Body of pancreas (tissue), 4 donors: ENCODE results near the gene RSPH9. TPM values are rescaled to one million over a fixed set of nuclear protein-coding genes. Genes with fewer than 3 reads are reported as not detected.

Experiments
- ATAC-seq: fragments of 150-250 bp; one replicate; pipeline ENCODE4 v1.9.1; 2016
- DNase-seq, 4 donors: peaks; one replicate each; pipeline ENCODE4 v3.0.0-alpha.2; 2019
- H3K27ac ChIP-seq, 4 donors: fragments of 200-600 bp; sonication (generic); 1 replicate in 3 of 4; 2 replicates in 1 of 4; pipeline versions ENCODE4 v1.5.1 to v1.6.1; 2016 to 2019; ENCODE audit warnings: mild to moderate bottlenecking in 1 of 4, mixed read lengths in 1 of 4, moderate library complexity in 1 of 4
- H3K27me3 ChIP-seq, 2 donors: fragments of 200-600 bp; sonication (generic); one replicate each; pipeline ENCODE4 v1.6.0; 2016; ENCODE audit warnings: mild to moderate bottlenecking in 1 of 2
- H3K36me3 ChIP-seq, 2 donors: fragments of 200-600 bp; sonication (generic); replicated peaks in 1 of 2; 2 replicates each; pipeline ENCODE4 v1.5.1; 2016; ENCODE audit warnings: low read depth in 2 of 2; ENCODE audit not compliant: insufficient read depth in 1 of 2
- H3K4me1 ChIP-seq: fragments of 200-600 bp; sonication (generic); one replicate; pipeline ENCODE4 v1.6.0; 2016
- H3K4me3 ChIP-seq, 2 donors: fragments of 200-600 bp; sonication (generic); 1 replicate in 1 of 2; 2 replicates in 1 of 2; pipeline ENCODE4 v1.5.1; 2016 to 2019
- H3K9me3 ChIP-seq, 3 donors: fragments of 200-600 bp; sonication (generic); 1 replicate in 2 of 3; 2 replicates in 1 of 3; pipeline ENCODE4 v1.5.1; 2016
- POLR2A ChIP-seq, 3 donors: fragments of 450-650 bp; IDR thresholded peaks; one replicate each; pipeline ENCODE4 v1.6.1; 2016; ENCODE audit warnings: antibody characterized with exemption in 3 of 3, mild to moderate bottlenecking in 2 of 3
- WGBS, 2 donors: methylation state at CpG; one replicate each; pipeline ENCODE4 v1.1.5; 2017; 5-methylcytosine and 5-hydroxymethylcytosine counted together
- intact Hi-C: fragments of 100-400 bp; cut with DNase I; formaldehyde crosslinking; loops from one replicate; pipeline ENCODE4 v1.15.1; 2023
- total RNA-seq, 2 donors: library from RNA; depleted of rRNA; stranded (reverse); fragments of >200 nt; gene quantifications; one replicate each; pipeline ENCODE4 v1.1.0, GENCODE V29; 2016
- TF ChIP-seq, protein P1 (sequence below), 7 experiments: fragments of 450-650 bp in 4 of 7; fragments of 200-600 bp in 3 of 7; sonication (generic) in 3 of 7; IDR thresholded peaks; one replicate each; pipeline ENCODE4 v1.5.1; 2016 to 2019; ENCODE audit warnings: antibody characterized with exemption in 7 of 7

The RSPH9 gene
- total RNA-seq, 2 donors from 2014 or later, result not detected

DNA sequence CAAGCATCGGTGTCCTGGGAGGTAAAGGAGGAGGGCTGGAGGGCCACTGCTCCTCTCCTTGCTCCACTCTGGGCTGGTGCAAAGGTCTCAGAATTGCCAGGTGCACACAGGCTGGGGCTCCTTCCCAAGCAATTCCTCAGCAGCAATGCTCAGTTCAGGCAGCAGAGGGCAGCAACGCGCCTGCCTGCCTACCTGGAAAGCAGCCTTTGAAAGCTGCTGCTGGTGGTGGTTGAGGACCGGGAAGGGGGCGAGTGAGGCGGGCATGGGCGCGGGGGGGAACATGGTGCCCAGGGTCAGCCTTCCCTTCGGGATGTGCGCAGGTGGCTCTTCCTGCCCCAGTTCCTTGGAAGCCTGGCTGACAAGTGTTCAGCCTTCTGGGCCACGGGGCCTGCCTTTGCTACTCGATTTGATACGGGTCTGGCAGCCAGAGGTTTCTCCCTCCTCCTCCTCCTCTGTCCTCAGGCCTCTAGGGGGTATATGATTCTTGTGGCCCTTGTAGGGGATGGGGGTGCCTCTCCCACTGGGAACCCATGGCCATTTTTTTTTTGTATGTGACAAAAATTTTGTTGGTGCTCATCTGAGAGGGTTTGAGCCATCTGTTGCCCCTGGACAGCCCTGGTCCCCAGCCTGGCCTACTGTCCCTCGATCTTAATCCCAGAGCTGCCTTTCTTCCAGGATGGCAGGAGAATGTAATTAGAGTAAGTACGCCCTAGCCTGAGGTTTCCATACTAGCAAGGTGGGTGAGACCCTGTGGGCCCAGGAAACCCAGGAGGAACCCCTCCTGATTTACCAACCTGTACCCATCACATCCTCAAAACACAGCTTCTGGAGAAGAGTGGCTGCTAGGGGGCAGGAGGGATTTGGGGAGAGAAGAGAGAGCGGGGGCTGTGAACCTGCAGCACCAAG lies 22.7 kb downstream of the RSPH9 start:
- Histone ChIP-seq H3K36me3 (peaks cover 0 to 6% of the 10 kb centered on the region in 2 donors), H3K9me3 (no peaks in the 10 kb centered on the region), H3K4me3 (no peak overlapping the region), H3K4me1 (peaks cover 33% of the 10 kb centered on the region), H3K27me3 (no peaks in the 10 kb centered on the region), H3K27ac (peak overlapping the region in 1 of 4 donors; percentile 22)
- TF ChIP-seq, protein P1, sequence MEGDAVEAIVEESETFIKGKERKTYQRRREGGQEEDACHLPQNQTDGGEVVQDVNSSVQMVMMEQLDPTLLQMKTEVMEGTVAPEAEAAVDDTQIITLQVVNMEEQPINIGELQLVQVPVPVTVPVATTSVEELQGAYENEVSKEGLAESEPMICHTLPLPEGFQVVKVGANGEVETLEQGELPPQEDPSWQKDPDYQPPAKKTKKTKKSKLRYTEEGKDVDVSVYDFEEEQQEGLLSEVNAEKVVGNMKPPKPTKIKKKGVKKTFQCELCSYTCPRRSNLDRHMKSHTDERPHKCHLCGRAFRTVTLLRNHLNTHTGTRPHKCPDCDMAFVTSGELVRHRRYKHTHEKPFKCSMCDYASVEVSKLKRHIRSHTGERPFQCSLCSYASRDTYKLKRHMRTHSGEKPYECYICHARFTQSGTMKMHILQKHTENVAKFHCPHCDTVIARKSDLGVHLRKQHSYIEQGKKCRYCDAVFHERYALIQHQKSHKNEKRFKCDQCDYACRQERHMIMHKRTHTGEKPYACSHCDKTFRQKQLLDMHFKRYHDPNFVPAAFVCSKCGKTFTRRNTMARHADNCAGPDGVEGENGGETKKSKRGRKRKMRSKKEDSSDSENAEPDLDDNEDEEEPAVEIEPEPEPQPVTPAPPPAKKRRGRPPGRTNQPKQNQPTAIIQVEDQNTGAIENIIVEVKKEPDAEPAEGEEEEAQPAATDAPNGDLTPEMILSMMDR (IDR thresholded peaks at IDR 0.05), result peak; percentile 94 to 97 (median 96)
- no peak for TF ChIP-seq POLR2A (IDR thresholded peaks at IDR 0.05)
- intact Hi-C loops, result loop anchor here (5.0 to 10.0 kb wide), 2 partner anchors 97 to 415 kb away; no protein-coding TSS in a partner anchor
- DNase-seq (peak; percentile 83 to 92 (median 90)), ATAC-seq (peak; percentile 87)
- 12% methylated on average over 10 to 16 of the region's 16 CpGs for WGBS, 2 donors

DNA sequence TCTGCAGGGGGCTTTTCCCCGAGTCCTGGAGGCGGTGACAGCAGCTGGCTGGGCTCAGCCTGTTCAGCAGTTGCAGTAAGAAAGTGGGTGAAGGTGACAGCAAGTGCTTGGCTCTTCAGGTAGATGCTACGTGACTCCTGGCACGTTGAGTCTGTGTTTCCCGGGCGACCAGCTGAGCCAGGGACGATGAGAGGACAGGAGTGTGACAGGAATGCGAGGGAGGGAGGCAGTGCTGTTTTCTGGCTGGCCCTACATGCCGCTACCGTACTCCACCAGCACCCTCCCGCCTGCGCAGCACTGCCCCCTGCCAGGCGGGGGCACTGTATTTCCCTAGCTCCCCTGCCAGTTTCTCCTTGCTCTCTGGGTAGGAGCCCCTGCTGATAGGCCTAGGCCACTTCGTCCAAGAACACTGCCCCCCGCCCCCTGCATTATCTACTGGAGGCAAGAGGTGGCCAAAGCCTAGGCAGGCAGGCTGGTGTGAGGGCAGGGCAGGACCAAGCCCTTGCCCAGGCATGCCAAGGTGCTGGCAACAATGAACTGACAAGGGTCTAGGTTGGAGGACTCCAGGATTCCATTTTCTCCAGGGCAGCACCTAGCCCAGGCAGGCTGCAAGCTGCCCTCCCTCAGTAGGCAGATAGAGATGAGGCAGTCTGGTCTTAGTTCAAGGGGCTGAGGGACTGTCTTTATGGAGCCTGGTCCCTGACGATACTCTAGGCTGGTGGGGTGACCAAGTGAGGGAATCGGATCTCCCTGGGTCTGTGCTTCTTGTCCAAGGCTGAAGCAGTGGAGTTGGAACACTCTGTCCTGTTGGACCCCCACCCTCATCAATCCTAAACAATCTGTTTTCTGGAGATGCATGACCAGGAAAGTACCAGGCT lies 23.6 kb downstream of the RSPH9 start:
- H3K36me3 ChIP-seq, result peaks cover 0 to 6% of the 10 kb centered on the region in 2 donors
- peak; percentile 55 to 66 (median 60) for DNase-seq
- peak in 1 of 3 donors; percentile 23 for TF ChIP-seq POLR2A (IDR thresholded peaks at IDR 0.05)
- TF ChIP-seq, protein P1 (IDR thresholded peaks at IDR 0.05), result peak in 6 of 7 experiments; percentile 26 to 57 (median 46)
- no peaks in the 10 kb centered on the region for H3K9me3 ChIP-seq
- peaks cover 41% of the 10 kb centered on the region for H3K4me1 ChIP-seq
- peak overlapping the region in 1 of 4 donors; percentile 22 for H3K27ac ChIP-seq
- 2 to 19% methylated on average over 15 to 17 of the region's 17 CpGs for WGBS, 2 donors
- ATAC-seq, result peak; percentile 63
- intact Hi-C loops, result loop anchor here (5.0 to 10.0 kb wide), 2 partner anchors 96 to 414 kb away; no protein-coding TSS in a partner anchor
- no peak overlapping the region for H3K4me3 ChIP-seq
- no peaks in the 10 kb centered on the region for H3K27me3 ChIP-seq

DNA sequence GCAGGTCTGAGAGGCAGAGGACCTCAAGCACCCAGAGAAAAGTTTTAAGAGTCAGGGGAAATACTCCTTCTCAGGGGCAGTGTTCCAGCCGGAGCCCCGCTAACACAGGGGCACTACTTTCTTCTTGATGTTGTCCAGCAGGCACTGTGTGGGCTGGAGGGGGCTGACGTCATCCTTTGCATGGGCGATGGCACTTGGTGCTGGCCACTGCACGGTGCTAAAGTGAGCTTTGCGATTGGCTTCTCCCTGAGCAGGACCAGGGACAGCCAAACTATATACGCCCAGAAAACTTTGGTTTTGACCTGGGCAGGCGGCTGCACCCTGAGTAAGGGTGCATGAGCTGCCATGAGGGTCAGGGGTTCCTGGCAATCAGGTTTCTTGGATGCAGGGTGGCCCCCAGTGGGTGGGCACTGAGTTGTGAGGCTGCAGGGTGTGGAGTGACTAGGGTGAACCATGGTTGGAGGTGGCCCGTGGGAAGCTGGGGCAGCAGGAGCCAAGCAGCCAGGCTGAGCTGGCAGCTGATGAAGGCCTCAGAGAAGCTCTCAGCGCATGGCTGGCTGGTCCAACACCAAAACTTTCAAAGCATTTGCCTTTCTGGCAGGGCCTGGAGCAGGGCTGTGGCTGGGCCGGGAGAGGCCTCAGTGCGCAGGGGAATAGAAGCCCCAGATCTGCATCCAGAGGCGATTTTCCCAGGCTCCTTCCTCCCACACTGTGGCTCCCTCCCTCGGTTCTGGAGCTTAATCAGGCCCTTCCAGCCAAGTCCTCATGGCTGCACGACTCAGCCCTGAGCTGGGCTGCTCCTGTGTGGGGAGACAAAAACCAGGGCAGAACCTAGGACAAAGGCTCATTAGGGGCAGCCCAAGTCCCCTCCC lies 24.4 kb downstream of the RSPH9 start:
- 72 to 89% methylated on average over 7 to 15 of the region's 15 CpGs for WGBS, 2 donors
- ATAC-seq (no peak), DNase-seq (peak in 3 of 4 donors; percentile 25 to 45 (median 34))
- TF ChIP-seq, protein P1 (IDR thresholded peaks at IDR 0.05), result no peak
- no peak for TF ChIP-seq POLR2A (IDR thresholded peaks at IDR 0.05)
- Histone ChIP-seq H3K27ac (no peak overlapping the region), H3K9me3 (no peaks in the 10 kb centered on the region), H3K36me3 (peaks cover 0 to 9% of the 10 kb centered on the region in 2 donors), H3K27me3 (no peaks in the 10 kb centered on the region), H3K4me1 (peaks cover 50% of the 10 kb centered on the region), H3K4me3 (no peak overlapping the region)
- intact Hi-C loops, result loop anchor here (5.0 to 10.0 kb wide), 2 partner anchors 96 to 413 kb away; no protein-coding TSS in a partner anchor
